ENCODE results near the gene TFDP1. TPM values are rescaled to one million over a fixed set of nuclear protein-coding genes. Genes with fewer than 3 reads are reported as not detected.

Gene TFDP1
- total and polyA plus RNA-seq, 8 donors: 10.3 to 24.7 (median 17.9) TPM

DNA sequence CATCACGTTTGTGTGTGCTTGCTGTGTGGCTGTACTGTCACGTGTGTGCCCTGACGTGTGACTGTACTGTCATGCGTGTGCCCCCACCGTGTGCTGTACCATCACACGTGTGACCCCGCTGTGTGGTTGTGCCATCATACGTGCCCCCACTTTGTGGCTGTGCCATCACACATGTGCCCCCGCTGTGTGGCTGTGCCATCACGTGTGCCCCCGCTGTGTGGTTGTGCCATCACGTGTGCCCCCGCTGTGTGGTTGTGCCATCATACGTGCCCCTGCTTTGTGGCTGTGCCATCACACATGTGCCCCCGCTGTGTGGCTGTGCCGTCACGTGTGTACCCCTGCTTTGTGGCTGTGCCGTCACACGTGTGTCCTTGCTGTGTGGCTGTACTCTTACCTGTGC is 25.7 kb downstream of the TFDP1 start:
- Histone ChIP-seq H3K9me3 (no peaks in the 10 kb centered on the region), H3K36me3 (no peaks in the 10 kb centered on the region), H3K4me1 (no peaks in the 10 kb centered on the region), H3K27me3 (no peaks in the 10 kb centered on the region), H3K4me3 (no peak overlapping the region), H3K27ac (no peak overlapping the region)
- FAIRE-seq (no peak), ATAC-seq (no peak), DNase-seq (peak in 1 of 6 donors; percentile 24)
- intact Hi-C loops (cut with DNase I): no loop called here
- TF ChIP-seq, protein P1, sequence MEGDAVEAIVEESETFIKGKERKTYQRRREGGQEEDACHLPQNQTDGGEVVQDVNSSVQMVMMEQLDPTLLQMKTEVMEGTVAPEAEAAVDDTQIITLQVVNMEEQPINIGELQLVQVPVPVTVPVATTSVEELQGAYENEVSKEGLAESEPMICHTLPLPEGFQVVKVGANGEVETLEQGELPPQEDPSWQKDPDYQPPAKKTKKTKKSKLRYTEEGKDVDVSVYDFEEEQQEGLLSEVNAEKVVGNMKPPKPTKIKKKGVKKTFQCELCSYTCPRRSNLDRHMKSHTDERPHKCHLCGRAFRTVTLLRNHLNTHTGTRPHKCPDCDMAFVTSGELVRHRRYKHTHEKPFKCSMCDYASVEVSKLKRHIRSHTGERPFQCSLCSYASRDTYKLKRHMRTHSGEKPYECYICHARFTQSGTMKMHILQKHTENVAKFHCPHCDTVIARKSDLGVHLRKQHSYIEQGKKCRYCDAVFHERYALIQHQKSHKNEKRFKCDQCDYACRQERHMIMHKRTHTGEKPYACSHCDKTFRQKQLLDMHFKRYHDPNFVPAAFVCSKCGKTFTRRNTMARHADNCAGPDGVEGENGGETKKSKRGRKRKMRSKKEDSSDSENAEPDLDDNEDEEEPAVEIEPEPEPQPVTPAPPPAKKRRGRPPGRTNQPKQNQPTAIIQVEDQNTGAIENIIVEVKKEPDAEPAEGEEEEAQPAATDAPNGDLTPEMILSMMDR (IDR thresholded peaks at IDR 0.05): no peak
- whole genome bisulfite sequencing, 2 donors: 94 to 96% methylated on average over 19 of the region's 19 CpGs

DNA sequence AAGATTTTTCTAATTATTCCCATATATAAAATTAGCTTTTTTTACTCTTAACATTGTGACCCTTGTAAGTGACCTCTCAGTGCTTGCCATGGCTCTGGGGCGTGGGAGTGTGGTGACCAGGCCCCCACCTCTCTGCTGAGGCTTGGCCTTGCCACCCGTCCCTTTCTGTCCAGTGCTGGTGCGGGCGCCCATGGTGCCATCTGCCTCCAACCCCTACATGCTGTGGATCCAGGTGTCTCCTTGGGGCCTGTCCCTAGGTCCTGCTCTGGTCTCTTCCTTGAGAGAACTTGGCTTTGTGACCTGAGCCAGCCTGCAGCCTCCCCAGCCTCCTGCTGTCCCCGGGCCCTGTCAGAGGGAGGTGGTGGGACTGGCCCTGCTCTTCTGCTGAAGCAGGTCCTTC is 27.4 kb downstream of the TFDP1 start:
- 95 to 98% methylated on average over 5 of the region's 5 CpGs for WGBS, 2 donors
- Histone ChIP-seq H3K27me3 (no peaks in the 10 kb centered on the region), H3K4me1 (no peaks in the 10 kb centered on the region), H3K36me3 (no peaks in the 10 kb centered on the region), H3K27ac (no peak overlapping the region), H3K9me3 (no peaks in the 10 kb centered on the region), H3K4me3 (no peak overlapping the region)
- TF ChIP-seq, protein P1 (IDR thresholded peaks at IDR 0.05): no peak
- intact Hi-C loops (cut with DNase I): no loop called here
- FAIRE-seq: no peak
- ATAC-seq: no peak
- DNase-seq: peak in 1 of 6 donors; percentile 29

DNA sequence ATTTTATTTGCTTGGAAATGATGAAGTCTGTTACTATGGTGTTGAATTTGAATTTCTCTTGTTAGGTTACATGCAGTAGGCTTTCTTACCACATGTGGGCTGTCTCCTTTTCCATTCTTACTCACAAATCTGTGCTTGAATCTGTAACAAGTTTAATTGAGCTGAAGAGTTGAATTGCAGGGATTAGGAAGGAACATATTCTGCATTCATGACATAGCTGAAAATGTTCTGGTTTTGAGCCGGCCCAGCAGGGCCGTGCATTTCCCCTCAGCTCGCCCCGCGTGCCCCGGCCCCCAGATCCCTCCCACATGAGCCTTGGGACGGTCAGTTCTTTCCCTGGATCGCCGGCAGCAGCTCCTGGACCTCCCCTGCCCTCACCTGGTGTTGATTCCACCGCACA is 28.1 kb downstream of the TFDP1 start:
- Histone ChIP-seq H3K9me3 (no peaks in the 10 kb centered on the region), H3K27me3 (no peaks in the 10 kb centered on the region), H3K4me3 (no peak overlapping the region), H3K4me1 (no peaks in the 10 kb centered on the region), H3K27ac (no peak overlapping the region), H3K36me3 (no peaks in the 10 kb centered on the region)
- ATAC-seq (no peak), DNase-seq (peak in 1 of 6 donors; percentile 17), FAIRE-seq (no peak)
- TF ChIP-seq, protein P1 (IDR thresholded peaks at IDR 0.05): no peak
- 92 to 93% methylated on average over 10 of the region's 10 CpGs for WGBS, 2 donors
- intact Hi-C loops (cut with DNase I): no loop called here

DNA sequence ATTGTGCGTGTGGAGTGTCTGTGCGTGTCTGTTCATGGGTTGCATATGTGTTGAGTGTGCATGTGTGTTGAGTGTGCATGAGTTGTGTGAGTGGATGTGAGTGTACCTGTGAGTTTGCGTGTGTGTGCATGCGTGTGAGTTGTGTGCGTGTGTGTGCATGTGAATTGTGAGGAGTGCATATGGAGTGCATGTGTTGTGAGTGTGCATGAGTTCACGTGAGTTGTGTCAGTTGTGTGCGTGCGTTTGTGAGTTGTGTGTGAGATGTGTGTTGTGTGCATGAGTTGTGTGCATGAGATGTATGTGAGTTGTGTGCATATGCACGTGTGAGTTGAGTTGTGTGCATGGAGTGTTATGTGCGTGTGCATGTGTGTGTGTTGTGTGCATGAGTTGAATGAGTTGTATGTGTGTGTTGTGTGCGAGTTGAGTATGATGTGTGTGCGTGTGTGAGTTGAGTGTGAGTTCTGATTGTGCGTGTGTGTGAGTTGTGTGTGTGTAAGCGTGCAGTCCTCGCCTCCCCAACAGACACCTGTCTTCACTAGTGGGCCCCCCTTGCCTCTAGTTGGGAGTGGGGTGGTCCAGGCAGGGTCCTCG is 29.3 kb downstream of the TFDP1 start:
- Histone ChIP-seq H3K36me3 (no peaks in the 10 kb centered on the region), H3K4me3 (no peak overlapping the region), H3K4me1 (no peaks in the 10 kb centered on the region), H3K27ac (no peak overlapping the region), H3K27me3 (no peaks in the 10 kb centered on the region), H3K9me3 (no peaks in the 10 kb centered on the region)
- FAIRE-seq (no peak), DNase-seq (no peak), ATAC-seq (no peak)
- intact Hi-C loops (cut with DNase I): no loop called here
- TF ChIP-seq, protein P1 (IDR thresholded peaks at IDR 0.05): no peak
- WGBS, 2 donors: 95 to 98% methylated on average over 16 of the region's 16 CpGs

DNA sequence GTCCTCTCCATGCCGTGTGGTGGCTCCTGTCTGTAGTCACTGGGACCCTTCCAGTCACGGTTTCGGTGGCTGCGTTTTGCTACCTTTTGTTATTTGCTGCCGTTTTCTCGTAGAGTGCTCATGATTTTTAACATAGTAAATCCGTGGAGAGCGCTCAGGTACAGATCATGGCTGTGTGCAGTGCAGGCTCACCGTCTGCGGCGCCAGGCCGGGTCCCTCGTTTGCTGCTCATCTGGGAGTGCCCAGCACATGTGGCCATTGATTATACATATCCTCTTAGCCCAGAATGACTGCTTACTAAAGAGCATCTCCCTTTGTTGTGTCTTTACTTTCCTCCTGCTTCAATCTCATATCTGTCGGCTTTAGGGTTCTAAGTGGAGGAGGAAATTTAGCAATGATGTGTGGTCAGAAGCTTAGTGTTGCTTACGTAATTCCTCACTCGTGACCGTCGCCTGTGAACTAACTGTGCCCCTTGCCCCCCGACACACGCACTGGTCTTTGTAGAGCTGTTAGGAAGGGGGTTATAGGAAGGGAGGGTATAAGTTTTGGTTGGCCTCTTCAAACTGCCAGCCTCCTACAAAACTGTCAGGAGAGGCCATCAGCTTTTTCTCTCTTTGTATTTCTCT is 31.8 kb downstream of the TFDP1 start:
- no peak for FAIRE-seq
- intact Hi-C loops (cut with DNase I): no loop called here
- TF ChIP-seq, protein P1 (IDR thresholded peaks at IDR 0.05): no peak
- DNase-seq: peak in 1 of 6 donors; percentile 10
- Histone ChIP-seq H3K9me3 (no peaks in the 10 kb centered on the region), H3K4me1 (no peaks in the 10 kb centered on the region), H3K27me3 (no peaks in the 10 kb centered on the region), H3K4me3 (no peak overlapping the region), H3K36me3 (no peaks in the 10 kb centered on the region), H3K27ac (no peak overlapping the region)
- WGBS, 2 donors: 91 to 92% methylated on average over 20 of the region's 20 CpGs
- peak in 2 of 4 donors; percentile 23 to 63 for ATAC-seq
